Kidney (tissue), 14 donors: ENCODE data around the gene ANO6. TPM values are rescaled to one million over a fixed set of nuclear protein-coding genes. Genes with fewer than 3 reads are reported as not detected.

Experiments used
- DNase-seq, 5 donors: peaks; one replicate each; pipeline ENCODE4 v3.0.0-alpha.2; 2013 to 2020
- FAIRE-seq: peaks from 2 replicates; lab custom pipeline; 2012; peaks lifted over from hg19 to GRCh38; lab: Jason Lieb, UNC
- H3K27ac ChIP-seq, 2 donors: one replicate each; pipeline ENCODE4 v1.7.0; 2013; ENCODE audit warnings: low read depth in 2 of 2, low read length in 2 of 2, inconsistent platforms in 1 of 2
- H3K27me3 ChIP-seq: one replicate; pipeline ENCODE4 v1.7.1; 2013; ENCODE audit warnings: low read length, inconsistent platforms; ENCODE audit not compliant: control insufficient read depth, insufficient read depth
- H3K36me3 ChIP-seq, 3 donors: one replicate each; pipeline versions ENCODE4 v1.7.0 to v1.7.1; 2013; ENCODE audit warnings: low read length in 3 of 3, control low read depth in 1 of 3, inconsistent platforms in 1 of 3; ENCODE audit not compliant: insufficient read depth in 3 of 3, control insufficient read depth in 2 of 3
- H3K4me1 ChIP-seq, 3 donors: one replicate each; pipeline versions ENCODE4 v1.7.0 to v1.7.1; 2013; ENCODE audit warnings: low read length in 3 of 3, inconsistent platforms in 1 of 3, low read depth in 1 of 3; ENCODE audit not compliant: control insufficient read depth in 2 of 3, insufficient read depth in 2 of 3
- H3K4me3 ChIP-seq, 3 donors: one replicate each; pipeline versions ENCODE4 v1.7.0 to v1.8.1; 2013; ENCODE audit warnings: low read length in 3 of 3, control low read depth in 1 of 3, inconsistent platforms in 1 of 3
- H3K9ac ChIP-seq, 3 donors: one replicate each; pipeline versions ENCODE4 v1.7.0 to v1.7.1; 2013; ENCODE audit warnings: low read length in 3 of 3, control low read depth in 1 of 3, inconsistent platforms in 1 of 3
- H3K9me3 ChIP-seq, 3 donors: one replicate each; pipeline versions ENCODE4 v1.7.0 to v1.7.1; 2013; ENCODE audit warnings: low read length in 3 of 3, control low read depth in 1 of 3, inconsistent platforms in 1 of 3; ENCODE audit not compliant: control insufficient read depth in 2 of 3, insufficient read depth in 1 of 3
- intact Hi-C: fragments of 100-400 bp; cut with DNase I; formaldehyde crosslinking; loops from one replicate; pipeline ENCODE4 v1.11.1; 2022
- polyA plus RNA-seq: library from polyadenylated mRNA; stranded (reverse); fragments of 350-450 nt; fragmentation: Illumina TruSeq; extraction: RNeasy Lipid Tissue Mini Kit (QIAGEN cat#74804); gene quantifications from one replicate; pipeline ENCODE4 v1.2.3, GENCODE V29; 2014; ENCODE audit warnings: low read depth, low replicate concordance; ENCODE audit not compliant: insufficient read depth
- total RNA-seq: library from RNA; stranded (reverse); fragmentation: NEBNext Ultra II Directional; extraction: Animal tissue kit (Norgen Biotek cat#: 25700); gene quantifications from one replicate; pipeline ENCODE4 v1.2.1, GENCODE V29; 2021
- TF ChIP-seq, protein P1 (sequence below): IDR thresholded peaks from 3 replicates; pipeline ENCODE4 v1.5.1; 2012; ENCODE audit warnings: mild to moderate bottlenecking, moderate library complexity, borderline replicate concordance; ENCODE audit not compliant: insufficient read depth; ENCODE audit errors: extremely low read depth
- donor health status: control.
- donor health status: control.
- donor health status: control.
- donor health status: control.
- donor health status: control.
- donor health status: DM: yes; HTN: yes; CAD: no.
- donor health status: Normal renal cell carcinoma (clear cell type).

ANO6 gene
- total and polyA plus RNA-seq, 2 donors from 2014 or later, result 17.2 to 46.3 TPM

DNA sequence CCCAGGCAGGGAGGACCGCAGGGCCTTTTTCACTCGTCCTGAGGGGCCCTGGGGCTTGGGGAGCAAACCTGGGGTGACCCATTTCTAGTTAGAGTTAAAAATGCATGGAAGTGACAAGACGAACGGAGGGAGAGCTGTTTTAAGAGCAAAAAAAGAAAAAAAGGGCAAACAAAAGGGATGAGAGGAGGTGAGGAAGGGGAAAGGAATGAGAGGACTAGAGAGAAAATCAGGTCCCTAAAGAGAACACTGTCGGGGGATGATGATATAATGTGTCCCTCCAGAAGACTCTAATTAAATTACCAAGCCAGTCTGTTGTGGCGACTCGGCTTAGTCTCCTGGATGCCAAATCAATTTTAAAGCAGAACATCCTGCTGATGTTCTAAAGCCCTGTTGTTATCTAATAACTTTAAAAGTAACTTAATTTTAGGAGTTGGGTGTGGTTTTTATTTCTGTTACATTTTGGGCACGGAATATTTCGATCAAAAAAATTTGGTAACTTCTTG, 1.1 kb downstream of the ANO6 start:
- H3K27ac ChIP-seq, result peak overlapping the region; percentile 92 to 96
- H3K4me3 ChIP-seq, result peak overlapping the region; percentile 82 to 99 (median 96)
- TF ChIP-seq, protein P1, sequence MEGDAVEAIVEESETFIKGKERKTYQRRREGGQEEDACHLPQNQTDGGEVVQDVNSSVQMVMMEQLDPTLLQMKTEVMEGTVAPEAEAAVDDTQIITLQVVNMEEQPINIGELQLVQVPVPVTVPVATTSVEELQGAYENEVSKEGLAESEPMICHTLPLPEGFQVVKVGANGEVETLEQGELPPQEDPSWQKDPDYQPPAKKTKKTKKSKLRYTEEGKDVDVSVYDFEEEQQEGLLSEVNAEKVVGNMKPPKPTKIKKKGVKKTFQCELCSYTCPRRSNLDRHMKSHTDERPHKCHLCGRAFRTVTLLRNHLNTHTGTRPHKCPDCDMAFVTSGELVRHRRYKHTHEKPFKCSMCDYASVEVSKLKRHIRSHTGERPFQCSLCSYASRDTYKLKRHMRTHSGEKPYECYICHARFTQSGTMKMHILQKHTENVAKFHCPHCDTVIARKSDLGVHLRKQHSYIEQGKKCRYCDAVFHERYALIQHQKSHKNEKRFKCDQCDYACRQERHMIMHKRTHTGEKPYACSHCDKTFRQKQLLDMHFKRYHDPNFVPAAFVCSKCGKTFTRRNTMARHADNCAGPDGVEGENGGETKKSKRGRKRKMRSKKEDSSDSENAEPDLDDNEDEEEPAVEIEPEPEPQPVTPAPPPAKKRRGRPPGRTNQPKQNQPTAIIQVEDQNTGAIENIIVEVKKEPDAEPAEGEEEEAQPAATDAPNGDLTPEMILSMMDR, result no peak
- H3K9me3 ChIP-seq, result no peaks in the 10 kb centered on the region
- FAIRE-seq (no peak), DNase-seq (peak in 1 of 5 donors; percentile 30)
- peaks cover 0 to 14% (median 3%) of the 10 kb centered on the region in 3 donors for H3K4me1 ChIP-seq
- no peaks in the 10 kb centered on the region for H3K27me3 ChIP-seq
- peak overlapping the region; percentile 42 to 92 (median 48) for H3K9ac ChIP-seq
- H3K36me3 ChIP-seq, result no peaks in the 10 kb centered on the region
- intact Hi-C loops, result no loop called here

DNA sequence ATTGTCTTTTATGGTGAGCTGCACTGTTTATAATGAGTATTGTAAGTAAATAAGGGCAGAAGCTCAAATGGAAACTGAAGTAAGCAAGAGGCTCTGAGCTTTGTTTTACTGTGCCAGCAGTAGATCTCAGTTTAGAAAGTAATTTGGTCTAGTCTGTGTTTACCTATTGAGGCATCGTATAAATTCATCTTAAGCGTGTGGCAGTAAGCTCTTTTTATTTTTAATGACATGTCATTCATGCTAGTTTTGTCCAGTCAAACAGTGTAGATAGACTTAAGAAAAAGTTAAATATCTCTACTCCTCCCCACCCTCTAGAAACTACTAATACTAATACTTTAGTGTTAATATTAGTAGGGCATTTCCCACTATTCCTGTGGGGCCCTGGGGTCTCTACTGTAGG, 2.0 kb downstream of the ANO6 start:
- no peak for FAIRE-seq
- H3K9me3 ChIP-seq, result no peaks in the 10 kb centered on the region
- no peaks in the 10 kb centered on the region for H3K36me3 ChIP-seq
- no peak for DNase-seq
- H3K27ac ChIP-seq, result no peak overlapping the region
- H3K9ac ChIP-seq, result peak overlapping the region; percentile 42 to 92 (median 48)
- peaks cover 0 to 14% (median 3%) of the 10 kb centered on the region in 3 donors for H3K4me1 ChIP-seq
- no peaks in the 10 kb centered on the region for H3K27me3 ChIP-seq
- peak overlapping the region; percentile 82 to 99 (median 96) for H3K4me3 ChIP-seq
- TF ChIP-seq, protein P1, result no peak
- intact Hi-C loops, result no loop called here

DNA sequence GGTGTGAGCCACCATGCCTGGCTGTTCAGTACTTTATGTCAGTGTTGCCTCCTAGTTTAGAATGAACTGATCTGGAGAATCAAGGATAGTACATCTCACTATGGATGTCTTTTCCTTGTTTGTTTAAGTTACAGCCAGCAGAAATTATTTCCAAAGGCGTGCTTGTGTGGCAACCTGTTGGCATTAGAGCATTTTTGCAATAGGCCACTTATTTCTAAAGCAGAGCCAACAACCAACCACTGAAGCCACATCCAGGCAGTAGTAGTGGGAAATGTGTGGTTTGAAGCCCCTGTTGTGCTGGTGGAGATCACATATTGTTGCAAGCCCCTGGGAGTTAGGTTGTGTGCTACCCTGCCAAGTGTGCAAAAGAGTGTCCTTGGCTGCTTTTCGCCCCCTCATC, 3.7 kb downstream of the ANO6 start:
- H3K9ac ChIP-seq, result no peak overlapping the region
- no peaks in the 10 kb centered on the region for H3K36me3 ChIP-seq
- no peak overlapping the region for H3K27ac ChIP-seq
- TF ChIP-seq, protein P1, result no peak
- no peaks in the 10 kb centered on the region for H3K9me3 ChIP-seq
- no peak for DNase-seq
- H3K27me3 ChIP-seq, result no peaks in the 10 kb centered on the region
- FAIRE-seq, result no peak
- no peak overlapping the region for H3K4me3 ChIP-seq
- H3K4me1 ChIP-seq, result peaks cover 3 to 21% (median 9%) of the 10 kb centered on the region in 3 donors
- intact Hi-C loops, result no loop called here
